EH (cell line): ENCODE results near the gene ABCD3.

ENCODE experiments used
- DNase-seq: peaks from one replicate; pipeline ENCODE4 v3.0.0-alpha.2; 2015; ENCODE audit warnings: low read depth

The ABCD3 gene

GRCh38 chr1:94527447-94528031, 109.3 kb downstream of the ABCD3 start:
- DNase-seq = peak; percentile 48

GRCh38 chr1:94528299-94528698, 110.1 kb downstream of the ABCD3 start:
- DNase-seq = no peak

- no peak for DNase-seq
Measured at GRCh38 chr1:94528826-94529225, 110.6 kb downstream of the ABCD3 start.

- no peak for DNase-seq
Measured at GRCh38 chr1:94529416-94529815, 111.2 kb downstream of the ABCD3 start.

DNA sequence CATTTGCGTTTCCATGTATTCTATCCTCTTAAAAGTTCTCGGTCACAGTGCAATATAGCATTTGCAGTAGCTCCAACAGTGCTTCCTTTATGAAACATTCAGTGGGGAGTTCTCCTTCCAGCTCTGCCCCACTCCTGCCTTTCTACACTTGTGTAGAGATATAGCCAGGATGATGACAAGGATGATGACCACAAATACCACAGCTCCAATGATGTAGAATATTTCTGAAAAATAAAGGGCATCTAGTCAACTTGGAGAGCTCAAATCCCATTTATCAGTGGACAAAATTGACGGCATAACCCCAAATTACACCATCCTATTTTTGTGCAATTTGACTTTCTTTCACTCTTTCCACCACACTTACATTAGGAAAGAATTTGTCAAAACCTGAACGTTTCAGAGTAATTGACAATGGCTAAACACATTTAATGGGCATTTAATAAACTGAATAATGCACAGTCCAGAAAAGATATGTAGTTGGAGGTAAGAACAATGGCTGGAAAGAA, 112.2 kb downstream of the ABCD3 start:
- DNase-seq = no peak

GRCh38 chr1:94531664-94532063, 113.5 kb downstream of the ABCD3 start:
- no peak for DNase-seq

DNA sequence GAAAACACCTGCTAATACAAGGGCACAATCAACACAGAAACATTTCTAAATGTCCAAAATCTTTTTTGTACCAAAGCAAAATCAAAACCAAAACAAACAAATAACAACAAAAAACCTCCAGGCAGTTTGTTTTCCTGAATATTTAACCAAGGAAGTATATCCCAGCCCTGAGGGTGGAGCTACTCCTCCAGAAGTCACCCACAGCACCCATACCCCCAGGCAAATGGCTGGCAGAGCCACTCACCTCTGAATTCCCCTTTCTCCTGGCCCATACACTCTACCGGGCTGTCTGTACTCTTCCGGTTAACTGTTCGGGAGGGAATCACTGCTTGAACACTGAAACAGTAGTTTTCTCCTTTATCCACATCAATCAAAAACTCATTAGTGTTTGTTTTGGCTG, 113.9 kb downstream of the ABCD3 start:
- DNase-seq = no peak

DNA sequence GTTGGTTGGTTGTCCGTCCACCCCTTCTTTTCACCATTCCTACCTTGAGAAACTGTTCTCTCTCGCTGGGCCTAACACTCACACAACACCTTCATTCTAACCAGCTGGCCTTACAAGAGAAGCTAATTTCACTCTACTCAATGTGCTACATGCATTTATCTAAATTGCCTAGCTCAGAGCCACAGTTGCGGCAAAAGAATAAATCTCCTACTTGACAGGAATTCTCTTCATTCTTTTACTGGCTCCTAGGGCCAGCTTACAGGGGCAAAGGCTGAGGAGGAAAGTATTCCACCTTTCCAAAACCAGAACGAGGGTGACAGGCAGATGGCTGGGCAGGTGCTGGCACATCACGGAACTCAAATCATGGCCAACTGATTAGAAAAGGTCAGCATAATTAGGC, 116.9 kb downstream of the ABCD3 start:
- no peak for DNase-seq

- DNase-seq = no peak
Measured at GRCh38 chr1:94535879-94536278, 117.7 kb downstream of the ABCD3 start.

- no peak for DNase-seq
Measured at GRCh38 chr1:94537254-94537653, 119.1 kb downstream of the ABCD3 start.

DNA sequence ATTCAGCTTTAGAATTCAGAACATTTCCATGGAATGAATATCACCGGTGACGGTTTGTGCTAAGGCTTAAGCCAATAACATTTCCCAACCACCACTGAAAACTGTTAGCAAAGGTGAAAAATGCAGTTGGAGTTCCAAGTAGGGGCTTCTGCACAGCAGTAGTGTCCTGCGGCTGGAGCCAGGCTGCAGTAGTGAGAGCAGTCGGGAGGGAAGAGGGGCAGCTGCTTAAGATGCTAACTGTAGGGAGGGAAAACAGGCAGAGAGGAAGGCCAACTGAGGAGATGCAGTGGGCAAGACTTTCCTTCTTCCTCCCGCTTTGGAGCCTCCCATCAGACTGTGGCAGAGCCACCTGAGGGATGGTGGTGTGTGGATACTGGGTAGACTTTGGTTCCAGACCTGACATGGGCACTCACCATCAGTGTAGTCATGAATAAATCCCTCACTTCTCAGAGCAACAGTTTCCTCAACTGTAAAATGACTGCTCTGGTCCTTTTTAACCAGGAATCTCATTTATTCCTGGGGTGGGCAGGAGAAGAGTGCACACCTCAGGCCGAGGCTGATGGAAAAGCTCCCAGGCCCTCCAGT, 120.1 kb downstream of the ABCD3 start:
- no peak for DNase-seq

DNA sequence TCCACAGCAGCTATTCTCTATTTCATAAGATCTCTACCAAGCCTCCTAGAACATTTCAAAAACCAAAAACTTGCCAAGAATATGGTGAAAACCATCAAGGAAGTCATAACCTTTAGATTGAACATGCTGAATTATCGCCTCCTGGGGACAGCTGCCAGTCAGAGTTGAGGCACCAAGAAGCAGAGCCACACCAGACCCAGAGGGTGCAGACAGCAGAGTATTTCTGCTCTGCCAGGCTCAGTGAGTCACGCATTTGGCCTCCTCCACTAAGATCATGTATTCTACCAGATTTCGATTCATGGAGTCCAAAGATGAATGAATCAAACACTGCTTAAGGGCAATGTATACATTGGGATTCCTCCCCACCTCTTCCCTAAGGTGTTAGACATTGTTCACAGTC, 121.3 kb downstream of the ABCD3 start:
- peak; percentile 68 for DNase-seq

DNA sequence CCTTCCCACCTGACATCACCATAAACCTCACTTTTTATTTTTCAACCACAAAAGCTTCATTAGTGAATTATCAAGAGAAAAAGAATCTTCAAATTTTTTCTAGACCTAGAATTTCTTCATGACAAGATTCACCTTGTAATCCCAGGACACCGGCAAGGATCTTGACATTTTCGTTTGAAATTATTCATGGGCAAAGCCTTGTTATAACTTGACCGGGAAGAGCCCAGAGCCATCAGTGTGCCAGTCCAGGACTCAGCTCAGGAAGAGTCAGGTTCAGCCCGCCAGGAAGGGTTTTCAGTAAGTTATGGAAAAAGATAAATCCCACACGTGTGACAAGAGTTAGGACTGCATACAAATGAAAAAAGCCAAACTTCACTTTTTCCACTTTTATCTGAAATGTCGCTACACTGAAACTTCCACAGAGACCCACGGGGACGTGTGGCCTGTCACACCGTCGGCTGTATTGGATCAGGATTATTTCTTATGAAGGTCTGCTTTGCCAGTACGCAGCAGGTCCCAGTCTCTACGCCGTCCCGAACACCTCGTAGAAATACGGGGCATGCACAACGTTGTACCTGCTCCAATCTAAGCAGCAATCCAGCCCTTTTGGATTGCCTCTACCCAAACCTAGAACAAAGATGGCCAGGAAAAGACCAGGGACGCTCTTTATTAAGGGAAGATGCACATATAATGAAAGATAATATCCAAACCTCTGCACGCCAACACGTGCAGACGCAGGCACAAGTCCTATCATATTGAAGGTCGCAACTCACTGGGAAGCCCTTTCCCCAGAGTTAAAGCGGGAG, 122.5 kb downstream of the ABCD3 start:
- no peak for DNase-seq

DNA sequence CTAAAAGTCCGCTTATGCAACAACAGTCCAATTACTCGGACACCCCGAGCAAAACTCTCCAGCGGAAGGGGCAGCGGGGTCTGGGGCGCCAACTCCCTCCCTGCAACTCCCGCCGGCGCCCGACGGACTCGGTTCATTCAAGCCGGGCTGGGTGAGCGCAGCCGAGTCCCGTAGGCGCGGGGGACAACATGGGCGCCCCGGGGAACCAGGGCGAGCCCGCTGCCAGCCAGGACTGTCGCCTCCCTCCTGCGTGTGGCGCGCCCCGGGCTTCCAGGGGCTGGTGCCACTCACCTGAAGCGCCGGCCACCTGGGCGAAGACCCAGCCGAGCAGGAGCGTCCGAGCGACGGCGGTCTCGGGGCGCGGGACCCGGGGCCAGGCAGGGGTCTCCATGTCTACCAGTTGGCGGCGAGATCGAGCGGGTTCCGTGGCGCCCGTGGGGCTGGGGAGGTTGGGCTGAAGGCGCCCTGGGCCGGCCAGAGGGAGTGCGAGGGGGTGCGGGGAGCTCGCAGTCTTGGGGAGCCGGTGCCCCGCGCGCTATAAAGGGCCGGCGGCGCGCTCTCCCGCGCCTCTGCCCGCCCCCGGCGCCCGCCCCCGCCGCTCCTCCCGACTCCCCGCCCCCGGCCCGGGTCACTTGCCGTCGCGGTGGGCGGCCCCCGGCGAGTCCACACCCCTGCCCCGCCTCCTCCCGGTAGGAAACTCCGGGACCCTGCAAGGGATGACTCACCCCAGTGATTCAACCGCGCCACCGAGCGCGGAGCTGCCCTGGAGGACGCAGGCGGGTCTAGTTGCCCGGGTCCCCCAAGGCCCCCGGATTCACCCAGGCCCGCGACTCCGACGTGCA, 123.3 kb downstream of the ABCD3 start, which contains the start of gene F3:
Gene F3, minus strand, starts transcription at position 514 of the 842 bp plus-strand sequence. Its CDS starts 123 bp downstream, at position 391.
- peak; percentile 89 for DNase-seq

- peak; percentile 91 for DNase-seq
Measured at GRCh38 chr1:94542088-94542870, 124.1 kb downstream of the ABCD3 start.

DNA sequence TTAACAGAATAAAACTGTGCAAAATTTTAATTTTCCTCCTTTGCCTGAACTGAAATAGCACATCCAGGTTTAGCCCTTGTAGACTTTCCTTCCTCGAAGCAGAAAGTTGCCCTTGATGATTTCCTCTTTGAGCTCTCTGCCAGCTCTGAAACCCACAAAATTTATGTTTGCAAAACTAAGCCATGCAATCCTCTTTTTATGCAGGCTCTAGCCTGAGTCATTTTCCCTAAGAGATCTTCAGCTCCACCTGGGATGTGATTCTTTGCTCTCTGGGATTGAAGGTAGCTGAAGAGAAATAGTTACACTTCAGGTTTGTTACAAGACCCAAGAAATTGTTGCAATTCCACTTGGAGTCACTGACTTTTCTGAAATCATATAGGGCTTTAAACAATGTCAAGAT, 124.8 kb downstream of the ABCD3 start:
- DNase-seq = peak; percentile 67

DNA sequence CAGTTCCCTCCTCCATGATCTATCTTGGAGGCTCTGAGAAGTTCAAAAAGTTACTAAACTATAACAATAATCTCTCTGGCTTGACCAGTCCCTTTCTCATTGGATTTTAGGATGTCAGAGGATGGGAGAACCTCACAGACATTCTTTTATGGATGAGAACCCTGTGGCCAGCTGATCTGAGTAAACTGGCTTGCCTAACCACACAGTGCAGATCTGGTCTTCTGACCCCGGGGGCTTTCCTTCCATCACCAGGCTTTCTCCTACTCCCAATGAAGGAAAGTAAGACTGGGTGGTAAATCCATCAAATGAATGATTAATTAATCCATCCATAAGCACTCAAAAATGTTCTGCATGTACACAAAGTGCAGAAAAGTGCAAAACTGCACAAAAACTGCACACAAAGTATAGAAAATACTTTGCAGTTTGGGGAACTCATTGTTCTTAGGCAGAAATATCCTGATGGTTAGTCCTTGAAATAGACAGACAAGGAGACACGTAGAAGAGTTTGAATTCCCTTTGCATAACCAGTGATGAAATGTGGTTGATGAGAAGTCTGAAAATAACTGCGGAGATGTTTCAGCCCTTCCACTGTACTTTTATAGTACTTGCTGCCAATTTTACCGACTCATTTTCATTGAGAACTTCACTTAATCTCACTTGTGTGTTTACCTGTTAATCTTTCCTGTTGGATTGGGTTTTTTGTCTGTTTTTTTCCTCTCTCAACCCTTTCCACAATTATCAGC, 125.9 kb downstream of the ABCD3 start:
- peak; percentile 65 for DNase-seq

GRCh38 chr1:94544706-94545490, 126.7 kb downstream of the ABCD3 start:
- DNase-seq = peak; percentile 63

DNA sequence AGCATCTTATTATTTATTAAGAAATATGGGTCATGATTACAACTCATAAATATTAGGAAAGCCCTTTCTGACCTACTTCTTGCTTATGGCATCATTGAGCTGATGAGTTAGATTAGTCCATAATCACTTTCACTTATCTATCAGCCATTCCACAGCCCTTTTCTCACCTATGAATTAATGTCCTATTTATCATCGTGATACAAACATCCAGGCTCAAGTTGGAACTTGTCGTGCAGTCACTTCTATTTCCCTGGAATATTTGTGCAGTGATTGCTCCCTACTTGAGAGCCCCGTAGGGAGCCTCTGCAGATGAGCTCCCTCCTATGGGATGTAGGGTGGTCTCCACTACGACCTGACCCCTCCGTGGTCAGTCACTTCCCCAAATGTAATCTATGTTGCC, 131.5 kb downstream of the ABCD3 start:
- no peak for DNase-seq

DNA sequence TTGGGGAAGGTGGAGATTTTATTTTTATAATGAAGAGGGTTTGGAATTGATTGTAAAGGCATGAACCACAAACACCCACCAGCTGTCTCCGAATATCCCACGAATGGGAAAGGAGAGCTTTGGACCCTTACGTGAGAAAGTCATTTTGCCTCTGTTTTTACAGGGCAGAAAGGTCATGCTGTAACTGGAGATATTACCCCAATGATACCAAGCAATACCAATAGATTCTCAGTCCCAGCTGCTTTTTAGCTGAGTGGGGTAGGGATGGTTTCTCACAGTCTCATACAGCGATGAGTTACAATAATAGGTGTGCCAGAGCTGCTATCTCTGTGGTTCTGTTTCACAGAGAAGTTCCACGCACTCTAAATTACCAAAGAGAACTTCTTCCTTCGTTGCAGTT, 132.2 kb downstream of the ABCD3 start:
- no peak for DNase-seq
